Kidney glomerular epithelial cell (primary cell): Measurements from ENCODE around the gene CFAP99.

Experiments
- DNase-seq: peaks from one replicate; lab custom pipeline; 2025; lab: John Stamatoyannopoulos, UW

CFAP99 gene

GRCh38 chr4:2470791-2471190 lies 52.0 kb downstream of the CFAP99 start:
- DNase-seq, result no peak

GRCh38 chr4:2472187-2472586 lies 53.4 kb downstream of the CFAP99 start:
- no peak for DNase-seq

GRCh38 chr4:2478229-2478628 lies 59.5 kb downstream of the CFAP99 start:
- no peak for DNase-seq

- DNase-seq, result no peak
Observed at GRCh38 chr4:2480649-2481048, 61.9 kb downstream of the CFAP99 start.

DNA sequence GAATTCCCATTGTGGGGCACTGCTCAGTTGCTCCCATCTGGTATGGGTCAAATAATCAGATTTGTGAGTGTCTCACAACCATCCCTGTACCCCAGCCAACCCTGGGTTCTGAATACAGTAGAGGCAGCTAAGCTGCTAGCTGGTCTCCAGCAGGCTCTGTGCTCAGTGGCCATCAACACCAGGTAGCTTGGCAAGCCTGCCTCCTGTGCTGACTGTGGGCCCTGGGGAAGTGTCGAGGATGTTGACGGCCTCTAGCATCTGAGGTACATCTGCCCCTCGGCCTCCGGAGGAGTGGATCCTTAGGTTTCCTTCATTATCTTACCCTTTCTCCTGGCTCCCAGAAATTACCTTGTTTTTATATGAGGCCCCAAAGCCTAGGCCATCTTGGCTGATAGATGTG lies 63.4 kb downstream of the CFAP99 start:
- no peak for DNase-seq

DNA sequence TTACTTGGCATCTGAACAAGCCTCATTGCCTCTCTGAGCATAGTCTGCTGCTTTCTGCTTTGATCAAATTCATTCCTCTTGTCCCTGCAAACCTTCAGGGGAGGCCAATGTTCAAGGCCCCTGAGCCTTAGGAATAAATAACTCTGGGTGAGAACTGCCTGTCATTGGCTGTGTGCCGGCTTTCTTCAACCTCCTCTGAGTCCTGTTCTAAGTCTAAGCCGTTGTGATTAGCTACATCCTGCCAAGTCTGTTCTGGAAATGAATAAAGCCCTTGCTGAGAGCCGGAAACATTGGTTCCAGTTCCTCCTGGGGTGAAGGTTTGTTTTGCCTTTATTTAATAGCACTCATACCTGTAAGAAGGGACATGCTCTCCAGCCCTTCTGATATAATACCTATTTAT lies 63.9 kb downstream of the CFAP99 start:
- DNase-seq, result no peak

GRCh38 chr4:2483237-2483636 lies 64.5 kb downstream of the CFAP99 start:
- DNase-seq, result no peak

DNA sequence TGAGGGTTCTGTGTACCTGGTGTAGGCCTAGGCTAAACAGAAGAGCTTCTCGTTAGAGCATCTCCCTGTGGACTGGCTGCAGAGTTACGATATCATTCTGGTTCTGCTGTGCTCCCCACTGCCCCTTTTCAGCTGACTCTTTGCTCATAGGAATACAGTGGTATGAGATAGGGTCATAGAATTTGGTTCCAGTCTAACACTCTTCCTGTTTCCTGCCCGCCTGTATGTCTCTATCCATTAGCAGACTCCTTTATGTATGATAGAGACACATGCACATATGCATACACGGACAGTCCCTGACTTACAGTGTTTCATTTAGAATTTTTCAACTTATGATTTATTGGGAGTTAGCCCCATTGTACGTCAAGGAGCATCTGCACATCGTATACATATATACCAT lies 65.4 kb downstream of the CFAP99 start:
- DNase-seq, result no peak

GRCh38 chr4:2484993-2485392 lies 66.2 kb downstream of the CFAP99 start:
- no peak for DNase-seq

DNA sequence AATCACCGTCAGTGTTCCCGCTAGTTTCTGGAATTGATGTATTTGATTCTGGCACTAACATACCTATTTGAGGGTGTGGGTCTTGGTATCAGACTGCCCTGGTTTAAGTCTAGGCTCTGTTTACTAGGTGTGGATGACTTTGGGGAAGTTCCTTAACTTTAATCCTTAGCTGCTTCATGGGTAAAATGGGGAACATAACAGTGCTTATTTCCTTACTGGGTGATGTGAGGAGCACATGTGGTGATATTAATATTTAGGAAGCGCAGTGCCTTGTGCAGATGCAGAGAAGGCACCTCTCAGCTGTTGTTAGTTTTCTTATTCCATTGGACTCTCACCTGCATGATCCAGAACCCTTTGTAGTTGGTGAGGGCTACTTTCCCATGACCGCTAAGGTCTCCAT lies 67.2 kb downstream of the CFAP99 start:
- no peak for DNase-seq

DNA sequence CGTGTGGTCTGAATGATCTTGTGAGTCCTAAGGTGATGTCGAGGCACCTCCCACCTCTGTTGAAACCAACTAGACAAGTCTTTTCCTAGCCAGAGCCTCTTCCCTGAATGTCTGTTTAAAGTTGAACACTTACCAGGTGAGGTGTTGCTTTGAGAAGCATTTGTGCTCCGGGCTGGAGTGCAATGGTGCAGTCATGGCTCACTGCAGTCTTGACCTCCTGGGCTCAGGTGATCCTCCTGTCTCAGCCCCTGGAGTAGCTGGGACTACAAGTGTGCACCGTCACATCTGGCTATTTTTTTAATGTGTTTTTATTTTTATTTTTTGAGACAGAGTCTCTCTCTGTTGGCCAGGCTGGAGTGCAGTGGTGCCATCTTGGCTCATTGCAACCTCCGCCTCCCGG lies 68.2 kb downstream of the CFAP99 start:
- DNase-seq, result no peak

DNA sequence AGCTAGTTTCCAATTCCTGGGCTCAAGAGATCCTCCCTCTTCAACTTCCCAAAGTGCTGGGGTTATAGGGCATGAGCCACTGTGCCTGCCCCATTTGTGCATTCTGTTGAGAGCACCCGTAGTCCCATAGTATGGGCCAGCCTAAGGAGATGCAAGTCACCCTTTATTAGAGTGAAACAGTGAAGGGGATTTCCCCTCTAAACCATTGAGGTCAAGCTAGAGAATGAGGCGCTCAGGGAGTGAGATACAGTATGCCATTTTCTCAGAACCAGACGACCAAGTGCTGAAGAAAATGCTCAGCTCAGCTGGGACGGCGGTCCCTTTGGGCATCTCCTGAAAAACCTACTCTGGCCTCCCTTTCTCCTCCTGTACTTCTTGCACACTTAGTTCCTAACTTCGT lies 68.9 kb downstream of the CFAP99 start:
- DNase-seq, result no peak

- no peak for DNase-seq
Observed at GRCh38 chr4:2489081-2489805, 70.5 kb downstream of the CFAP99 start.

DNA sequence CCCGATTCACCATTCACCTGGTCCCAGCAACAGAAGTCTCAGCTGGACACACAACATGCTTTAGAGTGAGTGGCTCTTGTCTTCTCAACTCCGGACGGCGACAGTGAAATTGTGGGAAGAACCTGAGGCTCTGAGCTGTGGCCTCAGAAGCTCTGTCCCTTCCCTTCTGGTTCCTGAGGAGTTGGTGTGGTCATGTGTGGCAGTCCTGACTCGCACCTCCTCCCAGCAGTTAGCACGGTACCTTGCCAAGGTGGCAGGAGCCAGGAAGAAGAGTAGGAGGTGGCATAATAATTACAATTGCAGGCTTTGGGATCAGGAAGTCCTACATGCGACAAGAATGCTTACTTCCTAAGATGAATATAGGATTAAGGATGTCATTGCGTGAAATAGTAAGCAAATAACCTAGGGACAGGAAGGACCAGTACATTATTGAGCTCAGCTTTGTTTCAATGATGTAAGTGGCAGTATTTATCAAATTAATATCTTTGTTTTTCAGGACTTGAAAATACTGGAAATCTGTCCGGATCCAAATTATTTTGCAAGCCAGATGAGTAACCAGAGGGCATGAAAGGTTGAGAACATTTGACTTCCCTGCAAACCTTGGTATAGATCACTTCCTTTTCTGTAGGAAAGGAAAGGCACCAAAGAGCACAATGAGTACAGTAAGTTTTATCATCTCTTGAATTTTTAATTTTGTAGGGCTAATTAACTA lies 71.2 kb downstream of the CFAP99 start:
- no peak for DNase-seq

- DNase-seq, result no peak
Observed at GRCh38 chr4:2492970-2493369, 74.2 kb downstream of the CFAP99 start.

- no peak for DNase-seq
Observed at GRCh38 chr4:2494992-2495391, 76.2 kb downstream of the CFAP99 start.

DNA sequence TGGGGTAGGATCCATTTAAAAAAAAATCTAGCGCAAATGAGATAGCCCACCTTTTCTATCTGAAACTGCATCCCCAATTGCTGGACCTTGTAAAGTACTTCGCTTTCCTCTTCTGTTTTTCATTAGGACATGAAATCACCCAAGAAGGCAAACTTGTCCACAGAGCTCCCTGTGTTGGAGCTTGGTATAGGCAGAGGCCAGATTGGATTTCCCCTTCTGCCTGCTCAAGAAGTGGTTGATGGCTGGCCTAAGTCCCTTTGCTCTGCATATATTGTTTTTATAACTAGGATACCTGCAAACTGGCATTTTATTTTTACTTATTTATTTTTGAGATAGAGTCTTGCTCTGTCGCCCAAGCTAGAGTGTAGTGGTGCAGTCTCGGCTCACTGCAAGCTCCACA lies 78.6 kb downstream of the CFAP99 start:
- DNase-seq, result no peak

GRCh38 chr4:2497931-2498330 lies 79.2 kb downstream of the CFAP99 start:
- DNase-seq, result no peak

DNA sequence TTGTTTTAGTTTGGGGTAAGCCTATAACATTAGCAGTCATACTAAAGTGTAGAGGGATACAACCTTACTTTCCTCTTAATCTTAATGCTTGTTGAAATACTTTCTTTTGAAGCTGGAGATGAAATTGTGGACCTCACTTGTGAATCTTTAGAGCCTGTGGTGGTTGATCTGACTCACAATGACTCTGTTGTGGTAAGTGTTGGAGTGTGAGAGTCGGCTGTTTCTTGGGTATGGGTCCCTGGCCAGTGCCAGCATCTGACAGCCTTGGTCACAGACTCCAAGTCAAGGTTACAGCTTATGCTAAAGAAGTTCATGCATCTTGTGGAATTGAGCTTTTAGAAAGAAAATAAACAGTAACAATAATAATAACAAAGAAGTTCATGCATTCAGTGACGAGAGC lies 81.8 kb downstream of the CFAP99 start:
- DNase-seq, result no peak

- no peak for DNase-seq
Observed at GRCh38 chr4:2501034-2501594, 82.4 kb downstream of the CFAP99 start.

GRCh38 chr4:2503809-2504208 lies 85.1 kb downstream of the CFAP99 start:
- no peak for DNase-seq

DNA sequence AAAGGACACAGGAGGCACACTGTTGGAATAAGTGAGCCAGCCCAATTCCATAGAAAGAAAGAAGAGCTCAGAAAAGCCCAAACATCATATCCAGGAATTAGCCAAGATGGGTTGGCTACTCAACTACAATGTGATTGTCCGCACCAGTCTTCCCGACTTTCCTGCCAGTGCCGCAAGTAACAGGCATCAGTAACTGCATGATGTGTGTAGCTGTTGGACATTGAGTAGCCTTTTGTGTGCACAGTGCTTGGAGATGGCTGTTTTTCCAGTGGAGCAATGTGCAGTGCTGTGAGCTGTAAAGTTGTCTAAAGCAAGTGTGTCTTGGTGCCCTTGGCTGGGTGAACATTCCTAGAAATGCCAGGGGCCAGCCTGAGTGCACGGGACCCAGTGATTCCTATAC lies 88.5 kb downstream of the CFAP99 start:
- DNase-seq, result no peak

- DNase-seq, result no peak
Observed at GRCh38 chr4:2507855-2508254, 89.1 kb downstream of the CFAP99 start.
